Measurements from ENCODE around the gene TOMT.

- no peak for TF ChIP-seq CTCF (conservative IDR thresholded peaks at IDR 0.05; ENCODE audit: low read depth, low read length)
- TF ChIP-seq USF2 (IDR thresholded peaks at IDR 0.05; ENCODE audit: low read depth, low read length): no peak
- no peak for TF ChIP-seq POLR2A (IDR thresholded peaks at IDR 0.05; ENCODE audit: low read depth, low read length)
- no peak for TF ChIP-seq MXI1 (IDR thresholded peaks at IDR 0.05; ENCODE audit: borderline replicate concordance, low read depth, low read length)
- TF ChIP-seq BHLHE40 (IDR thresholded peaks at IDR 0.05; ENCODE audit: low read depth, low read length): no peak
Measured at GRCh38 chr11:72136684-72137262, 31.0 kb downstream of the TOMT start.

All from IMR-90 (cell line).